ENCODE data around the gene CCDC87.

Gene CCDC87

GRCh38 chr11:66629356-66629755, 36.5 kb upstream of the CCDC87 start:
- Histone ChIP-seq H3K9me3 (ENCODE audit: control insufficient read depth, low read length) (no peaks in the 10 kb centered on the region), H3K27ac (ENCODE audit: low read depth, low read length, severe bottlenecking) (no peak overlapping the region), H3K36me3 (ENCODE audit: control insufficient read depth, insufficient read depth, low read length) (peaks cover 99% of the 10 kb centered on the region), H3K4me1 (ENCODE audit: control insufficient read depth, insufficient read depth, low read length, poor library complexity, severe bottlenecking) (no peaks in the 10 kb centered on the region), H3K4me3 (ENCODE audit: extremely low read depth, insufficient read depth, low read length, poor library complexity, severe bottlenecking) (no peak overlapping the region)
- WGBS, 2 experiments (ENCODE audit: insufficient coverage in 2 of 2): no CpG with 5 or more reads among the region's 2 CpGs

DNA sequence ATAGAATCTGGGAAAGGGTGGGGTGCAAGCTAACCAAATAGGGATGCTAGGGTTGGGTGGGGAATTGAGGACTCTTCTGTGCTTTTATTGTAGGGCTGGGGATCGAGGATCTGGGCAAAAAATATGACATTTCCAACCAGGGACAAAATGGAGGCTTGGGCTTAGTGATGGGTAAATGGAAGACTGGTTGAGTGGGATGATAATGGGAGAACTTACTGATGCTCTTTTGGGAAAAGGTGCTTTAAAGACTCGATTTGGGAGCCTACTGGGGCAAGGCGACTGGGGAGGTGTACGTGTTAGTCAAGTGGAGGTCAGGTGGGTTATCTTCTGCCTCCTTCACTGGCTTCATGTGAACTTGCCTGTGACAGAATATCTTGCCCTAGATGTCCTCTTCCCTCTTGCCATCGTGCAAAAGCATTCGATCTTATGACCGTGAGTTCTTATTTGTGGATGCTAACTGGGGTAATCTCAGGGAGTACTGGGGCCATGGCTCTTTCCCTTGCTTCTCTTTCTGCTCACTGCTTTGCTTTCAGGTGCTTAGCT, 35.3 kb upstream of the CCDC87 start:
- no peak overlapping the region for H3K27ac ChIP-seq (ENCODE audit: low read depth, low read length, severe bottlenecking)
- WGBS, 2 experiments (ENCODE audit: insufficient coverage in 2 of 2): 92 to 98% methylated on average over 4 to 6 of the region's 7 CpGs
- peaks cover 4% of the 10 kb centered on the region for H3K4me1 ChIP-seq (ENCODE audit: control insufficient read depth, insufficient read depth, low read length, poor library complexity, severe bottlenecking)
- H3K36me3 ChIP-seq (ENCODE audit: control insufficient read depth, insufficient read depth, low read length): peaks cover 99% of the 10 kb centered on the region
- no peak overlapping the region for H3K4me3 ChIP-seq (ENCODE audit: extremely low read depth, insufficient read depth, low read length, poor library complexity, severe bottlenecking)
- H3K9me3 ChIP-seq (ENCODE audit: control insufficient read depth, low read length): no peaks in the 10 kb centered on the region

DNA sequence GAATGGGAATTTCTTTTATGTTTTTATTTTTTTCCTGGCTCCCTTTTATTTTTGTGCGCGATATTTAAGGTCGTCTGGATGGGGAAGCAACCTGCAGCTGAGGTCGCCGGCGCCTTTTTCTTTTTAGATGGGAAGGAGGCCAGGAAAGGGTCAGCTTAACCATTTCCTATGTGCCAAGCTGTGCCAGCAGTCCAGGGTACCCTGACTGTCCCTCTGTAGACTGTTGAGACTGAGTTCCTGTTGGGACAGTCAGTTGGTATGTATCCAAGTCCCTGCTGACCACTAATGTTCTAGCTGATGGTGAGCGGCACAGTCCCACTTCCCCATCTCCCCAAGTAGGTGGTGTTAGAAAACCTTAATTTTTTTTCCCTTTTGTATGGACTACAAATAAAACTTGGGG, 34.1 kb upstream of the CCDC87 start:
- peaks cover 6% of the 10 kb centered on the region for H3K4me1 ChIP-seq (ENCODE audit: control insufficient read depth, insufficient read depth, low read length, poor library complexity, severe bottlenecking)
- peaks cover 98% of the 10 kb centered on the region for H3K36me3 ChIP-seq (ENCODE audit: control insufficient read depth, insufficient read depth, low read length)
- WGBS, 2 experiments (ENCODE audit: insufficient coverage in 2 of 2): 95 to 100% methylated on average over 4 of the region's 7 CpGs
- H3K27ac ChIP-seq (ENCODE audit: low read depth, low read length, severe bottlenecking): no peak overlapping the region
- H3K4me3 ChIP-seq (ENCODE audit: extremely low read depth, insufficient read depth, low read length, poor library complexity, severe bottlenecking): no peak overlapping the region
- no peaks in the 10 kb centered on the region for H3K9me3 ChIP-seq (ENCODE audit: control insufficient read depth, low read length)

DNA sequence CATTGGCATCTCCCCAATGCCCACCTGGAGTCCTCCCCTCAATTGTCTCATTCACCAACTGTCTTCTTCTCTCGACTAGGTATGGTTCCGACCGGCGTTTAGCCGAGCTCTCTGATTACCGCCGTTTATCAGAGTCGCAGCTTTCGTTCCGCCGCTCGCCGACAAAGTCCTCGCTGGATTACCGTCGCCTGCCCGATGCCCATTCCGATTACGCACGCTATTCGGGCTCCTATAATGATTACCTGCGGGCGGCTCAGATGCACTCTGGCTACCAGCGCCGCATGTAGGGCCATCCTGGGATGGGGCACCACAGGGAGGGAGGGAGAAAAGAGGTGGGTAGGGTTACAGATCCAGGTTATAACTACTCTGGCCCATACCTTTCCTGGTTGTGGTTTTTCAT, 33.5 kb upstream of the CCDC87 start:
- Histone ChIP-seq H3K4me1 (ENCODE audit: control insufficient read depth, insufficient read depth, low read length, poor library complexity, severe bottlenecking) (peaks cover 8% of the 10 kb centered on the region), H3K4me3 (ENCODE audit: extremely low read depth, insufficient read depth, low read length, poor library complexity, severe bottlenecking) (no peak overlapping the region), H3K36me3 (ENCODE audit: control insufficient read depth, insufficient read depth, low read length) (peaks cover 98% of the 10 kb centered on the region), H3K27ac (ENCODE audit: low read depth, low read length, severe bottlenecking) (no peak overlapping the region), H3K9me3 (ENCODE audit: control insufficient read depth, low read length) (no peaks in the 10 kb centered on the region)
- WGBS, 2 experiments (ENCODE audit: insufficient coverage in 2 of 2): 98% methylated on average over 21 to 23 of the region's 25 CpGs

DNA sequence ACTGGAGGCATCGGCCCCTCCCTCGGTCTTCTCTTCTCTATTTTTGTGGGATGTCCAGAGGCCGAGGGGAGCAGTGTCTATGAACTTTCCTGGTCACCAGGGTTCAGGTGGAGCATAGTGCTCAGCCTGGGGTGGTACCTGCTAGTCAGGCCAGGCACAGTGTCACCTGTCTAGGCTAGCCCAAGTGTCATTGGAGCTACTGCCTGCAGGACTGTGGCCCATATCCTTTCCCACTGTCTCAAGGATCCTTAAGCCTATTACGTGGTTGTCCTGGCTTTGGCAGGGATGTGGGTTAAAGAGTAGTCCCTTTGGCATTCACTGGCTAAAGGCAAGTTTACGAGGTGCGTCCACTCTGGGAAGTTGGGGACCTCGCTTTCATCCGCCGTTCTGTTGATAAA, 32.9 kb upstream of the CCDC87 start:
- H3K4me3 ChIP-seq (ENCODE audit: extremely low read depth, insufficient read depth, low read length, poor library complexity, severe bottlenecking): no peak overlapping the region
- H3K27ac ChIP-seq (ENCODE audit: low read depth, low read length, severe bottlenecking): no peak overlapping the region
- 97 to 100% methylated on average over 8 to 9 of the region's 9 CpGs for WGBS, 2 experiments (ENCODE audit: insufficient coverage in 2 of 2)
- H3K36me3 ChIP-seq (ENCODE audit: control insufficient read depth, insufficient read depth, low read length): peaks cover 99% of the 10 kb centered on the region
- H3K4me1 ChIP-seq (ENCODE audit: control insufficient read depth, insufficient read depth, low read length, poor library complexity, severe bottlenecking): peaks cover 11% of the 10 kb centered on the region
- no peaks in the 10 kb centered on the region for H3K9me3 ChIP-seq (ENCODE audit: control insufficient read depth, low read length)

DNA sequence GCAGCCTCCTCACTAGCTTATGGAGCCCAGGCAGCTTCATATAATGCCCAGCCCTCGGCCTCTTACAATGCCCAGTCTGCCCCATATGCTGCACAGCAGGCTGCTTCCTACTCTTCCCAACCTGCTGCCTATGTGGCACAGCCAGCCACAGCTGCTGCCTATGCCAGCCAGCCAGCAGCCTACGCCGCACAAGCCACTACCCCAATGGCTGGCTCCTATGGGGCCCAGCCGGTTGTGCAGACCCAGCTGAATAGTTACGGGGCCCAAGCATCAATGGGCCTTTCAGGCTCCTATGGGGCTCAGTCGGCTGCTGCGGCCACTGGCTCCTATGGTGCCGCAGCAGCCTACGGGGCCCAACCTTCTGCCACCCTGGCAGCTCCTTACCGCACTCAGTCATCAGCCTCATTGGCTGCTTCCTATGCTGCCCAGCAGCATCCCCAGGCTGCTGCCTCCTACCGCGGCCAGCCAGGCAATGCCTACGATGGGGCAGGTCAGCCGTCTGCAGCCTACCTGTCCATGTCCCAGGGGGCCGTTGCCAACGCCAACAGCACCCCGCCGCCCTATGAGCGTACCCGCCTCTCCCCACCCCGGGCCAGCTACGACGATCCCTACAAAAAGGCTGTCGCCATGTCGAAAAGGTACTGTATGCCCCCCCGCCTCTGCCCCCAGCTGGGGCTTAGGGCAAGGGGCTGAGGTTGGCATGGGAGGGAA, 32.3 kb upstream of the CCDC87 start:
- 93 to 95% methylated on average over 20 to 24 of the region's 26 CpGs for WGBS, 2 experiments (ENCODE audit: insufficient coverage in 2 of 2)
- Histone ChIP-seq H3K27ac (ENCODE audit: low read depth, low read length, severe bottlenecking) (no peak overlapping the region), H3K4me3 (ENCODE audit: extremely low read depth, insufficient read depth, low read length, poor library complexity, severe bottlenecking) (no peak overlapping the region), H3K9me3 (ENCODE audit: control insufficient read depth, low read length) (no peaks in the 10 kb centered on the region), H3K4me1 (ENCODE audit: control insufficient read depth, insufficient read depth, low read length, poor library complexity, severe bottlenecking) (peaks cover 14% of the 10 kb centered on the region), H3K36me3 (ENCODE audit: control insufficient read depth, insufficient read depth, low read length) (peaks cover 99% of the 10 kb centered on the region)

DNA sequence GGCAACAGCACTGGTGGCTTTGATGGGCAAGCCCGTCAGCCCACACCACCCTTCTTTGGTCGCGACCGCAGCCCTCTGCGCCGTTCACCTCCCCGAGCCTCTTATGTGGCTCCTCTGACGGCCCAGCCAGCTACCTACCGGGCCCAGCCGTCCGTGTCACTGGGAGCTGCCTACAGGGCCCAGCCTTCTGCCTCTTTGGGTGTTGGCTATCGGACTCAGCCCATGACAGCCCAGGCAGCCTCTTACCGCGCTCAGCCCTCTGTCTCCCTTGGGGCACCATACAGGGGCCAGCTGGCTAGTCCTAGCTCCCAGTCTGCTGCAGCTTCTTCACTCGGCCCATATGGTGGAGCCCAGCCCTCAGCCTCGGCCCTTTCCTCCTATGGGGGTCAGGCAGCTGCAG, 31.6 kb upstream of the CCDC87 start:
- H3K27ac ChIP-seq (ENCODE audit: low read depth, low read length, severe bottlenecking): no peak overlapping the region
- no peak overlapping the region for H3K4me3 ChIP-seq (ENCODE audit: extremely low read depth, insufficient read depth, low read length, poor library complexity, severe bottlenecking)
- peaks cover 96% of the 10 kb centered on the region for H3K36me3 ChIP-seq (ENCODE audit: control insufficient read depth, insufficient read depth, low read length)
- WGBS, 2 experiments (ENCODE audit: insufficient coverage in 2 of 2): 94 to 98% methylated on average over 16 of the region's 16 CpGs
- H3K9me3 ChIP-seq (ENCODE audit: control insufficient read depth, low read length): no peaks in the 10 kb centered on the region
- peaks cover 21% of the 10 kb centered on the region for H3K4me1 ChIP-seq (ENCODE audit: control insufficient read depth, insufficient read depth, low read length, poor library complexity, severe bottlenecking)

- Histone ChIP-seq H3K36me3 (ENCODE audit: control insufficient read depth, insufficient read depth, low read length) (peaks cover 64% of the 10 kb centered on the region), H3K4me1 (ENCODE audit: control insufficient read depth, insufficient read depth, low read length, poor library complexity, severe bottlenecking) (peaks cover 23% of the 10 kb centered on the region), H3K9me3 (ENCODE audit: control insufficient read depth, low read length) (no peaks in the 10 kb centered on the region), H3K27ac (ENCODE audit: low read depth, low read length, severe bottlenecking) (peak overlapping the region; percentile 77), H3K4me3 (ENCODE audit: extremely low read depth, insufficient read depth, low read length, poor library complexity, severe bottlenecking) (peak overlapping the region; percentile 89)
- 76 to 100% methylated on average over 2 to 3 of the region's 4 CpGs for WGBS, 2 experiments (ENCODE audit: insufficient coverage in 2 of 2)
Measured at GRCh38 chr11:66619080-66619554, 26.3 kb upstream of the CCDC87 start.

- H3K36me3 ChIP-seq (ENCODE audit: control insufficient read depth, insufficient read depth, low read length): peaks cover 46% of the 10 kb centered on the region
- no peaks in the 10 kb centered on the region for H3K9me3 ChIP-seq (ENCODE audit: control insufficient read depth, low read length)
- H3K4me3 ChIP-seq (ENCODE audit: extremely low read depth, insufficient read depth, low read length, poor library complexity, severe bottlenecking): peak overlapping the region; percentile 89
- peaks cover 16% of the 10 kb centered on the region for H3K4me1 ChIP-seq (ENCODE audit: control insufficient read depth, insufficient read depth, low read length, poor library complexity, severe bottlenecking)
- H3K27ac ChIP-seq (ENCODE audit: low read depth, low read length, severe bottlenecking): peak overlapping the region; percentile 97
- 1% methylated on average over 14 to 30 of the region's 38 CpGs for WGBS, 2 experiments (ENCODE audit: insufficient coverage in 2 of 2)
Measured at GRCh38 chr11:66617155-66617834, 24.4 kb upstream of the CCDC87 start.

- 0 to 1% methylated on average over 68 to 86 of the region's 90 CpGs for WGBS, 2 experiments (ENCODE audit: insufficient coverage in 2 of 2)
- H3K9me3 ChIP-seq (ENCODE audit: control insufficient read depth, low read length): no peaks in the 10 kb centered on the region
- peaks cover 39% of the 10 kb centered on the region for H3K36me3 ChIP-seq (ENCODE audit: control insufficient read depth, insufficient read depth, low read length)
- H3K4me1 ChIP-seq (ENCODE audit: control insufficient read depth, insufficient read depth, low read length, poor library complexity, severe bottlenecking): peaks cover 16% of the 10 kb centered on the region
- H3K4me3 ChIP-seq (ENCODE audit: extremely low read depth, insufficient read depth, low read length, poor library complexity, severe bottlenecking): peak within 1 kb of the TSS; percentile 89
- H3K27ac ChIP-seq (ENCODE audit: low read depth, low read length, severe bottlenecking): peak within 1 kb of the TSS; percentile 97
Measured at GRCh38 chr11:66616379-66617154, 23.7 kb upstream of the CCDC87 start, which contains the start of gene RBM14. Gene RBM14 (plus strand): TSS chr11:66616630. CDS start chr11:66616721, 91 bp downstream.

Data from mesodermal cell (in vitro differentiated cells).